Measurements from ENCODE around the gene CARD19.

GRCh38 chr9:93095205-93096130 is 549 bp upstream of the CARD19 start:
- TF ChIP-seq, protein P1, sequence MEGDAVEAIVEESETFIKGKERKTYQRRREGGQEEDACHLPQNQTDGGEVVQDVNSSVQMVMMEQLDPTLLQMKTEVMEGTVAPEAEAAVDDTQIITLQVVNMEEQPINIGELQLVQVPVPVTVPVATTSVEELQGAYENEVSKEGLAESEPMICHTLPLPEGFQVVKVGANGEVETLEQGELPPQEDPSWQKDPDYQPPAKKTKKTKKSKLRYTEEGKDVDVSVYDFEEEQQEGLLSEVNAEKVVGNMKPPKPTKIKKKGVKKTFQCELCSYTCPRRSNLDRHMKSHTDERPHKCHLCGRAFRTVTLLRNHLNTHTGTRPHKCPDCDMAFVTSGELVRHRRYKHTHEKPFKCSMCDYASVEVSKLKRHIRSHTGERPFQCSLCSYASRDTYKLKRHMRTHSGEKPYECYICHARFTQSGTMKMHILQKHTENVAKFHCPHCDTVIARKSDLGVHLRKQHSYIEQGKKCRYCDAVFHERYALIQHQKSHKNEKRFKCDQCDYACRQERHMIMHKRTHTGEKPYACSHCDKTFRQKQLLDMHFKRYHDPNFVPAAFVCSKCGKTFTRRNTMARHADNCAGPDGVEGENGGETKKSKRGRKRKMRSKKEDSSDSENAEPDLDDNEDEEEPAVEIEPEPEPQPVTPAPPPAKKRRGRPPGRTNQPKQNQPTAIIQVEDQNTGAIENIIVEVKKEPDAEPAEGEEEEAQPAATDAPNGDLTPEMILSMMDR (IDR thresholded peaks at IDR 0.05; ENCODE audit: low read length), result no peak
- TF ChIP-seq EZH2 (optimal IDR thresholded peaks at IDR 0.05; ENCODE audit: low read depth, low read length), result no peak

Measured in MM.1S (cell line).